NAMALWA (cell line): ENCODE data around the gene SMIM8.
"Not testable (repeated sequence)": the region's sequence is repeated elsewhere in the genome, so short reads cannot be mapped to it uniquely, and the experiment has no call there.

ENCODE experiments used
- DNase-seq: peaks from one replicate; pipeline ENCODE4 v3.0.0-alpha.2; 2015; ENCODE audit warnings: low spot score

The SMIM8 gene

GRCh38 chr6:87322304-87323212 is at the start of gene SMIM8:
Gene SMIM8 (plus strand): TSS chr6:87322588. CDS start chr6:87337032, 14,444 bp downstream.
- DNase-seq: peak; percentile 87

- no peak for DNase-seq
Observed at GRCh38 chr6:87274660-87275274, 47.6 kb upstream of the SMIM8 start.

GRCh38 chr6:87276624-87277023 is 45.8 kb upstream of the SMIM8 start:
- DNase-seq: no peak

GRCh38 chr6:87277123-87277522 is 45.3 kb upstream of the SMIM8 start:
- peak; percentile 63 for DNase-seq

GRCh38 chr6:87279196-87279595 is 43.2 kb upstream of the SMIM8 start:
- no peak for DNase-seq

- no peak for DNase-seq
Observed at GRCh38 chr6:87281426-87281825, 41.0 kb upstream of the SMIM8 start.

- DNase-seq: no peak
Observed at GRCh38 chr6:87282743-87283142, 39.6 kb upstream of the SMIM8 start.

GRCh38 chr6:87283461-87283860 is 38.9 kb upstream of the SMIM8 start:
- no peak for DNase-seq

- DNase-seq: no peak
Observed at GRCh38 chr6:87287251-87287650, 35.1 kb upstream of the SMIM8 start.

- no peak for DNase-seq
Observed at GRCh38 chr6:87289571-87289970, 32.8 kb upstream of the SMIM8 start.

GRCh38 chr6:87291883-87292282 is 30.5 kb upstream of the SMIM8 start:
- DNase-seq: no peak

- DNase-seq: no peak
Observed at GRCh38 chr6:87293526-87293925, 28.9 kb upstream of the SMIM8 start.

GRCh38 chr6:87297119-87297518 is 25.3 kb upstream of the SMIM8 start:
- no peak for DNase-seq

- DNase-seq: not testable (repeated sequence)
Observed at GRCh38 chr6:87301277-87301676, 21.1 kb upstream of the SMIM8 start.

GRCh38 chr6:87308970-87309369 is 13.4 kb upstream of the SMIM8 start:
- no peak for DNase-seq

- no peak for DNase-seq
Observed at GRCh38 chr6:87312860-87313259, 9.5 kb upstream of the SMIM8 start.

GRCh38 chr6:87315071-87315470 is 7.3 kb upstream of the SMIM8 start:
- DNase-seq: no peak

- no peak for DNase-seq
Observed at GRCh38 chr6:87319271-87319987, 3.0 kb upstream of the SMIM8 start.

- DNase-seq: not testable (repeated sequence)
Observed at GRCh38 chr6:87323880-87324279, 1.5 kb downstream of the SMIM8 start.

GRCh38 chr6:87330961-87331360 is 8.6 kb downstream of the SMIM8 start:
- DNase-seq: no peak

GRCh38 chr6:87333033-87333432 is 10.6 kb downstream of the SMIM8 start:
- no peak for DNase-seq

GRCh38 chr6:87333591-87334181 is 11.3 kb downstream of the SMIM8 start:
- no peak for DNase-seq
